Fibroblast of lung (primary cell): ENCODE results near the gene PLK2. TPM values are rescaled to one million over a fixed set of nuclear protein-coding genes. Genes with fewer than 3 reads are reported as not detected.

ENCODE experiments used
- DNase-seq, 2 donors: peaks; one replicate each; pipeline versions ENCODE4 v3.0.0 to v3.0.0-alpha.2; 2010; ENCODE audit warnings: low read depth in 2 of 2
- H2AFZ ChIP-seq: 2 replicates; pipeline ENCODE4 v1.5.1; 2012; ENCODE audit warnings: low read length, control low read depth, inconsistent platforms
- H3K27ac ChIP-seq: 2 replicates; pipeline ENCODE4 v1.5.1; 2011; ENCODE audit warnings: low read length, control low read depth; ENCODE audit not compliant: insufficient read depth
- H3K27me3 ChIP-seq: 2 replicates; pipeline ENCODE4 v1.5.1; 2011; ENCODE audit warnings: mild to moderate bottlenecking, low read length; ENCODE audit not compliant: control insufficient read depth, insufficient read depth
- H3K36me3 ChIP-seq: 2 replicates; pipeline ENCODE4 v1.5.1; 2011; ENCODE audit warnings: low read length; ENCODE audit not compliant: control insufficient read depth, insufficient read depth
- H3K4me1 ChIP-seq: 2 replicates; pipeline ENCODE4 v1.5.1; 2011; ENCODE audit warnings: low read length; ENCODE audit not compliant: control insufficient read depth, insufficient read depth; ENCODE audit errors: extremely low read depth
- H3K4me2 ChIP-seq: 2 replicates; pipeline ENCODE4 v1.5.1; 2011; ENCODE audit warnings: low read length, control low read depth; ENCODE audit not compliant: insufficient read depth; ENCODE audit errors: extremely low read depth
- H3K4me3 ChIP-seq, 4 experiments: fragments of 200-600 bp in 1 of 4; sonication (generic) in 1 of 4; replicated peaks in 1 of 4; 2 replicates each; pipeline ENCODE4 v1.5.1; 2011 to 2016; ENCODE audit warnings: low read length in 4 of 4, low read depth in 3 of 4, mild to moderate bottlenecking in 3 of 4, control low read depth in 2 of 4, inconsistent platforms in 1 of 4, mixed read lengths in 1 of 4; ENCODE audit not compliant: insufficient read depth in 1 of 4; ENCODE audit errors: control extremely low read depth in 1 of 4
- H3K79me2 ChIP-seq: 2 replicates; pipeline ENCODE4 v1.5.1; 2012; ENCODE audit warnings: mild to moderate bottlenecking, low read length, inconsistent platforms; ENCODE audit not compliant: control insufficient read depth, insufficient read depth
- H3K9ac ChIP-seq: 2 replicates; pipeline ENCODE4 v1.5.1; 2011; ENCODE audit warnings: mild to moderate bottlenecking, low read length, control low read depth; ENCODE audit not compliant: insufficient read depth
- H3K9me3 ChIP-seq: 2 replicates; pipeline ENCODE4 v1.5.1; 2012; ENCODE audit warnings: low read depth, low read length; ENCODE audit not compliant: control insufficient read depth, insufficient read depth
- H4K20me1 ChIP-seq: 2 replicates; pipeline ENCODE4 v1.5.1; 2011; ENCODE audit warnings: low read length; ENCODE audit not compliant: control insufficient read depth, insufficient read depth; ENCODE audit errors: extremely low read depth
- EZH2 ChIP-seq: IDR thresholded peaks from 2 replicates; pipeline ENCODE4 v1.5.1; 2012; ENCODE audit warnings: low read length, control low read depth, mild to moderate bottlenecking; ENCODE audit errors: missing control alignments
- polyA plus RNA-seq, 2 donors: library from polyadenylated mRNA; depleted of rRNA in 1 of 2; stranded (reverse) in 1 of 2; unstranded in 1 of 2; fragments of >200 nt; gene quantifications; 2 replicates each; pipeline ENCODE4 v1.2.1, GENCODE V29; 2011 to 2012; ENCODE audit warnings: missing spikeins in 1 of 2
- total RNA-seq: library from RNA; depleted of rRNA; stranded (reverse); fragments of >200 nt; gene quantifications from 2 replicates; pipeline ENCODE4 v1.2.1, GENCODE V29; 2014
- TF ChIP-seq, protein P1 (sequence below), 2 donors: IDR thresholded peaks in 1 of 2; conservative IDR thresholded peaks in 1 of 2; 1 replicate in 1 of 2; 2 replicates in 1 of 2; pipeline ENCODE4 v1.5.1; 2011 to 2012; ENCODE audit warnings: low read length in 2 of 2, control low read depth in 1 of 2, inconsistent platforms in 1 of 2, low read depth in 1 of 2, mild to moderate bottlenecking in 1 of 2

PLK2 gene
- total and polyA plus RNA-seq, 2 donors (not counting 1 experiment from before 2014, with no cell fraction given) = 26.8 to 983 TPM

- no peaks in the 10 kb centered on the region for H3K36me3 ChIP-seq
- DNase-seq = no peak
- H2AFZ ChIP-seq = no peak overlapping the region
- H3K4me2 ChIP-seq = no peak overlapping the region
- H3K27me3 ChIP-seq = no peaks in the 10 kb centered on the region
- H3K79me2 ChIP-seq = no peaks in the 10 kb centered on the region
- H4K20me1 ChIP-seq = no peaks in the 10 kb centered on the region
- H3K27ac ChIP-seq = no peak overlapping the region
- TF ChIP-seq, protein P1, sequence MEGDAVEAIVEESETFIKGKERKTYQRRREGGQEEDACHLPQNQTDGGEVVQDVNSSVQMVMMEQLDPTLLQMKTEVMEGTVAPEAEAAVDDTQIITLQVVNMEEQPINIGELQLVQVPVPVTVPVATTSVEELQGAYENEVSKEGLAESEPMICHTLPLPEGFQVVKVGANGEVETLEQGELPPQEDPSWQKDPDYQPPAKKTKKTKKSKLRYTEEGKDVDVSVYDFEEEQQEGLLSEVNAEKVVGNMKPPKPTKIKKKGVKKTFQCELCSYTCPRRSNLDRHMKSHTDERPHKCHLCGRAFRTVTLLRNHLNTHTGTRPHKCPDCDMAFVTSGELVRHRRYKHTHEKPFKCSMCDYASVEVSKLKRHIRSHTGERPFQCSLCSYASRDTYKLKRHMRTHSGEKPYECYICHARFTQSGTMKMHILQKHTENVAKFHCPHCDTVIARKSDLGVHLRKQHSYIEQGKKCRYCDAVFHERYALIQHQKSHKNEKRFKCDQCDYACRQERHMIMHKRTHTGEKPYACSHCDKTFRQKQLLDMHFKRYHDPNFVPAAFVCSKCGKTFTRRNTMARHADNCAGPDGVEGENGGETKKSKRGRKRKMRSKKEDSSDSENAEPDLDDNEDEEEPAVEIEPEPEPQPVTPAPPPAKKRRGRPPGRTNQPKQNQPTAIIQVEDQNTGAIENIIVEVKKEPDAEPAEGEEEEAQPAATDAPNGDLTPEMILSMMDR (conservative IDR thresholded peaks at IDR 0.05 in 1 of 2, IDR thresholded peaks at IDR 0.05 in 1 of 2; ENCODE audit: low read depth in 1 of 2, low read length in 2 of 2) = no peak
- no peak for TF ChIP-seq EZH2
- H3K9me3 ChIP-seq = no peaks in the 10 kb centered on the region
- no peak overlapping the region for H3K4me3 ChIP-seq
- no peaks in the 10 kb centered on the region for H3K4me1 ChIP-seq
- H3K9ac ChIP-seq = no peak overlapping the region
These were observed 45.6 kb upstream of the PLK2 start for GRCh38 chr5:58505502-58505901.

DNA sequence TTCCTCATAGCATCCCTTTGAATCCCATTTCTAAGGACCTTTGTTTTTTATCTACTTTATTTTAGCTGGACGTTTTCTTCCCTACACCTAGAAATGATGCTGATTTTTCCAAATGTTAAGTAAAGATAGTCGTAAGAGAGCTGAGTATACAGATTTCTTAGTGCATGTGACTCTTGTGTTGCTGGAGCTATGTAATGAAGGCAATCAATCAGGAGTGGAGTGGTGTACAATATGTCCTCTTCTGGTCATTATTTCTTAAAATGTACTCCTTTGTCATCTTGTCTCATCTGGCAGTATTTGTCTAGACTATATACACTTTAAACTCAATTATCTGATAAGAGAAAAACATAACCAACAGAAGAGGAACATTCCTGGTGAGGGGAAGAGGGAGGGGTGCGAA is 44.9 kb upstream of the PLK2 start:
- H4K20me1 ChIP-seq = no peaks in the 10 kb centered on the region
- no peaks in the 10 kb centered on the region for H3K36me3 ChIP-seq
- no peaks in the 10 kb centered on the region for H3K27me3 ChIP-seq
- no peak overlapping the region for H3K4me2 ChIP-seq
- no peaks in the 10 kb centered on the region for H3K4me1 ChIP-seq
- no peak overlapping the region for H3K4me3 ChIP-seq
- DNase-seq = no peak
- H2AFZ ChIP-seq = no peak overlapping the region
- TF ChIP-seq EZH2 = no peak
- TF ChIP-seq, protein P1 (conservative IDR thresholded peaks at IDR 0.05 in 1 of 2, IDR thresholded peaks at IDR 0.05 in 1 of 2; ENCODE audit: low read depth in 1 of 2, low read length in 2 of 2) = no peak
- H3K9me3 ChIP-seq = no peaks in the 10 kb centered on the region
- H3K27ac ChIP-seq = no peak overlapping the region
- H3K9ac ChIP-seq = no peak overlapping the region
- no peaks in the 10 kb centered on the region for H3K79me2 ChIP-seq

DNA sequence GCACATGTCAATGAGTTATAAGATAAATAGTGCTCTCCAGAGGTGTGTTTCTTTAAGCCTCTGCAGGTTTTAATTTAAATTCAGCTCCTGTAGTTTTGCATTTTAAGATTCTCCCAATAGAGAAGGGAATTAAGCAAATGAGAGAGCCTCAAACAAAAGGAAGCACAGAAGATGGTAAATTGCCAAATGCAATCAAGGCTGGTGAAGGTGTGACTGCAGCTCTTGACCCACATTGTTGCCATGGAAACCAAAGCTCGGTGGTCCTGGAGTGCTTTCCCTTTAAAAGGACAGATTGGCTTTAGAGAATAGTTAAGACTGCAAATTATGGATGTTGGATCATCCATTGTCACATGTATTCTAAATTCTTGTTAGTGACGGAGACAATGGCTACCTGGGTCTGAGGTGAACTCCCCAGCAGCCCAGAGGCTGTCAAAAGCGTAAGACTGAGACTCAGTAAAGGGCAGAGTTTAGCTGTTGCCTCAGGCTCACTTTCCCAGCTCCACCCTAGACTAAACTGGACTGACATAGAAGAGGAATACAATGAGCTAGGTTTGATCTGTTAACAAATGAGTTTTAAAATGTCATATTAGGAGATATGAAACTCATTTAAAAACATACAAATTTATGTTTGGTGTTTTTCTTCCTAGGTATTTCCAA is 43.6 kb upstream of the PLK2 start:
- no peak overlapping the region for H3K27ac ChIP-seq
- no peaks in the 10 kb centered on the region for H4K20me1 ChIP-seq
- no peak overlapping the region for H2AFZ ChIP-seq
- no peaks in the 10 kb centered on the region for H3K9me3 ChIP-seq
- no peaks in the 10 kb centered on the region for H3K36me3 ChIP-seq
- no peak for DNase-seq
- no peak for TF ChIP-seq EZH2
- TF ChIP-seq, protein P1 (conservative IDR thresholded peaks at IDR 0.05 in 1 of 2, IDR thresholded peaks at IDR 0.05 in 1 of 2; ENCODE audit: low read depth in 1 of 2, low read length in 2 of 2) = no peak
- no peak overlapping the region for H3K4me2 ChIP-seq
- H3K79me2 ChIP-seq = no peaks in the 10 kb centered on the region
- H3K4me3 ChIP-seq = no peak overlapping the region
- H3K27me3 ChIP-seq = no peaks in the 10 kb centered on the region
- no peaks in the 10 kb centered on the region for H3K4me1 ChIP-seq
- H3K9ac ChIP-seq = no peak overlapping the region
